Aorta (tissue), 5 donors: ENCODE data around the gene TULP4. TPM values are rescaled to one million over a fixed set of nuclear protein-coding genes. Genes with fewer than 3 reads are reported as not detected.
"Not testable (repeated sequence)": the region's sequence is repeated elsewhere in the genome, so short reads cannot be mapped to it uniquely, and the experiment has no call there.

Source experiments
- ATAC-seq: fragments of 200-7000 bp; cut with Tn5 transposase; one replicate; pipeline ENCODE4 v1.9.1; 2022; ENCODE audit warnings: moderate library complexity; ENCODE audit not compliant: low FRiP score
- DNase-seq, 2 donors: peaks; one replicate each; pipeline ENCODE4 v3.0.0-alpha.2; 2020
- H3K27ac ChIP-seq, 2 donors: one replicate each; pipeline ENCODE4 v1.5.1; 2013; ENCODE audit warnings: low read length in 2 of 2, mild to moderate bottlenecking in 2 of 2, moderate library complexity in 2 of 2, control low read depth in 1 of 2, inconsistent platforms in 1 of 2, low read depth in 1 of 2
- H3K27me3 ChIP-seq, 2 donors: one replicate each; pipeline ENCODE4 v1.6.1; 2013; ENCODE audit warnings: control low read depth in 1 of 2, low read length in 1 of 2, mild to moderate bottlenecking in 1 of 2, moderate library complexity in 1 of 2; ENCODE audit not compliant: insufficient read depth in 2 of 2, control insufficient read depth in 1 of 2
- H3K36me3 ChIP-seq, 2 donors: one replicate each; pipeline ENCODE4 v1.6.1; 2013; ENCODE audit warnings: control low read depth in 1 of 2, low read length in 1 of 2, mild to moderate bottlenecking in 1 of 2; ENCODE audit not compliant: insufficient read depth in 2 of 2, control insufficient read depth in 1 of 2
- H3K4me1 ChIP-seq, 2 donors: one replicate each; pipeline ENCODE4 v1.6.1; 2013; ENCODE audit warnings: low read length in 2 of 2, control low read depth in 1 of 2, mild to moderate bottlenecking in 1 of 2, moderate library complexity in 1 of 2; ENCODE audit not compliant: insufficient read depth in 2 of 2, control insufficient read depth in 1 of 2
- H3K4me3 ChIP-seq, 2 donors: one replicate each; pipeline ENCODE4 v1.5.1; 2013; ENCODE audit warnings: low read length in 2 of 2, control low read depth in 1 of 2, mild to moderate bottlenecking in 1 of 2
- H3K9me3 ChIP-seq: one replicate; pipeline ENCODE4 v1.6.1; 2013; ENCODE audit warnings: mild to moderate bottlenecking, low read length; ENCODE audit not compliant: control insufficient read depth
- WGBS, 2 donors: extraction: QIAGEN DNeasy Blood & Tissue Kit; methylation state at CpG; one replicate each; pipeline ENCODE4 v1.1.7; 2013; 5-methylcytosine and 5-hydroxymethylcytosine counted together
- intact Hi-C, 2 donors: fragments of 100-400 bp; cut with DNase I; formaldehyde crosslinking; loops; one replicate each; pipeline versions ENCODE4 v1.14.2 to v1.15.0; 2022
- polyA plus RNA-seq, 2 donors: library from polyadenylated mRNA; stranded (reverse); fragments of 200-250 nt; gene quantifications; one replicate each; pipeline ENCODE4 v1.2.3, GENCODE V29; 2013
- total RNA-seq, 2 donors: library from RNA; stranded (reverse); fragmentation: NEBNext Ultra II Directional; extraction: Animal tissue kit (Norgen Biotek cat#: 25700); gene quantifications; one replicate each; pipeline ENCODE4 v1.2.1, GENCODE V29; 2021
- donor health status: healthy with polysubstance abuse.
- donor health status: Bipolar disorder and iron deficiency.
- donor health status: DM: no; HTN: no; CAD: no.
- donor health status: DM: no; HTN: no; CAD: no.
- donor health status: DM: yes; HTN: yes; CAD: no.

The TULP4 gene
- total and polyA plus RNA-seq, 4 donors = 2.4 to 86.1 (median 40.0) TPM

GRCh38 chr6:158301561-158301960, 10.7 kb upstream of the TULP4 start:
- whole genome bisulfite sequencing, 2 donors = 96 to 98% methylated on average over 4 of the region's 4 CpGs
- intact Hi-C loops, H3K4me3 ChIP-seq: not testable (repeated sequence)

GRCh38 chr6:158302195-158302796, 10.0 kb upstream of the TULP4 start:
- H3K27me3 ChIP-seq, DNase-seq, H3K27ac ChIP-seq, H3K4me3 ChIP-seq, H3K36me3 ChIP-seq, H3K4me1 ChIP-seq, intact Hi-C loops, H3K9me3 ChIP-seq, ATAC-seq: not testable (repeated sequence)
- 82 to 89% methylated on average over 7 of the region's 7 CpGs for WGBS, 2 donors

More at GRCh38 chr6:158301561-158301960, 10.7 kb upstream of the TULP4 start:
- not testable (repeated sequence) for DNase-seq, H3K9me3 ChIP-seq, H3K27ac ChIP-seq, ATAC-seq, H3K27me3 ChIP-seq, H3K36me3 ChIP-seq, H3K4me1 ChIP-seq

GRCh38 chr6:158303210-158303731, 9.0 kb upstream of the TULP4 start:
- no peak overlapping the region for H3K27ac ChIP-seq
- H3K4me1 ChIP-seq = no peaks in the 10 kb centered on the region
- DNase-seq = no peak
- H3K27me3 ChIP-seq = no peaks in the 10 kb centered on the region
- WGBS, 2 donors = 69 to 76% methylated on average over 7 of the region's 7 CpGs
- H3K9me3 ChIP-seq = no peaks in the 10 kb centered on the region
- no peaks in the 10 kb centered on the region for H3K36me3 ChIP-seq
- intact Hi-C loops = no loop called here
- no peak for ATAC-seq
- no peak overlapping the region for H3K4me3 ChIP-seq

GRCh38 chr6:158304254-158304653, 8.0 kb upstream of the TULP4 start:
- no peaks in the 10 kb centered on the region for H3K9me3 ChIP-seq
- ATAC-seq (no peak), DNase-seq (no peak)
- no peaks in the 10 kb centered on the region for H3K27me3 ChIP-seq
- intact Hi-C loops = no loop called here
- H3K27ac ChIP-seq = no peak overlapping the region
- no peak overlapping the region for H3K4me3 ChIP-seq
- no peaks in the 10 kb centered on the region for H3K4me1 ChIP-seq
- no peaks in the 10 kb centered on the region for H3K36me3 ChIP-seq

- intact Hi-C loops = no loop called here
- H3K36me3 ChIP-seq = no peaks in the 10 kb centered on the region
- 91 to 98% methylated on average over 2 to 5 of the region's 5 CpGs for WGBS, 2 donors
- DNase-seq (no peak), ATAC-seq (no peak)
- H3K9me3 ChIP-seq = no peaks in the 10 kb centered on the region
- no peaks in the 10 kb centered on the region for H3K4me1 ChIP-seq
- H3K4me3 ChIP-seq = no peak overlapping the region
- no peaks in the 10 kb centered on the region for H3K27me3 ChIP-seq
- no peak overlapping the region for H3K27ac ChIP-seq
Measured at GRCh38 chr6:158309814-158310213, 2.5 kb upstream of the TULP4 start.

- intact Hi-C loops = no loop called here
- ATAC-seq (no peak), DNase-seq (peak in 1 of 2 donors; percentile 53)
- H3K9me3 ChIP-seq = no peaks in the 10 kb centered on the region
- H3K4me3 ChIP-seq = no peak overlapping the region
- H3K27ac ChIP-seq = no peak overlapping the region
- no peaks in the 10 kb centered on the region for H3K27me3 ChIP-seq
- no peaks in the 10 kb centered on the region for H3K4me1 ChIP-seq
- 67 to 82% methylated on average over 8 of the region's 8 CpGs for WGBS, 2 donors
- H3K36me3 ChIP-seq = no peaks in the 10 kb centered on the region
Measured at GRCh38 chr6:158311193-158311592, 1.1 kb upstream of the TULP4 start.

- H3K4me3 ChIP-seq = no peak overlapping the region
- H3K4me1 ChIP-seq = no peaks in the 10 kb centered on the region
- 72 to 73% methylated on average over 4 of the region's 4 CpGs for WGBS, 2 donors
- no peaks in the 10 kb centered on the region for H3K36me3 ChIP-seq
- DNase-seq = no peak
- ATAC-seq = no peak
- no peaks in the 10 kb centered on the region for H3K27me3 ChIP-seq
- H3K27ac ChIP-seq = no peak overlapping the region
- intact Hi-C loops = no loop called here
- H3K9me3 ChIP-seq = no peaks in the 10 kb centered on the region
Measured at GRCh38 chr6:158311626-158312025, 639 bp upstream of the TULP4 start.

- Histone ChIP-seq H3K4me1 (no peaks in the 10 kb centered on the region), H3K27ac (no peak overlapping the region), H3K36me3 (no peaks in the 10 kb centered on the region), H3K27me3 (no peaks in the 10 kb centered on the region), H3K4me3 (no peak overlapping the region), H3K9me3 (no peaks in the 10 kb centered on the region)
- intact Hi-C loops = no loop called here
- WGBS, 2 donors = 62 to 69% methylated on average over 11 of the region's 11 CpGs
- no peak for DNase-seq
- ATAC-seq = no peak
Measured at GRCh38 chr6:158312672-158313397, 570 bp downstream of the TULP4 start.

- no peak for ATAC-seq
- WGBS, 2 donors = 80 to 85% methylated on average over 9 of the region's 9 CpGs
- Histone ChIP-seq H3K27ac (no peak overlapping the region), H3K36me3 (no peaks in the 10 kb centered on the region), H3K27me3 (no peaks in the 10 kb centered on the region), H3K4me1 (no peaks in the 10 kb centered on the region), H3K4me3 (no peak overlapping the region), H3K9me3 (no peaks in the 10 kb centered on the region)
- intact Hi-C loops = no loop called here
- DNase-seq = peak; percentile 60 to 62
Measured at GRCh38 chr6:158313989-158314388, 1.7 kb downstream of the TULP4 start.
